ENCODE measurements around the gene STAMBPL1.
"Not testable (repeated sequence)": the region's sequence is repeated elsewhere in the genome, so short reads cannot be mapped to it uniquely, and the experiment has no call there.

The STAMBPL1 gene

GRCh38 chr10:88880282-88881076, 434 bp downstream of the STAMBPL1 start:
- DNase-seq (ENCODE audit: low read depth): no peak
- H3K4me3 ChIP-seq (ENCODE audit: control insufficient read depth, low read depth, low read length): peak overlapping the region; percentile 96
- TF ChIP-seq, protein P1, sequence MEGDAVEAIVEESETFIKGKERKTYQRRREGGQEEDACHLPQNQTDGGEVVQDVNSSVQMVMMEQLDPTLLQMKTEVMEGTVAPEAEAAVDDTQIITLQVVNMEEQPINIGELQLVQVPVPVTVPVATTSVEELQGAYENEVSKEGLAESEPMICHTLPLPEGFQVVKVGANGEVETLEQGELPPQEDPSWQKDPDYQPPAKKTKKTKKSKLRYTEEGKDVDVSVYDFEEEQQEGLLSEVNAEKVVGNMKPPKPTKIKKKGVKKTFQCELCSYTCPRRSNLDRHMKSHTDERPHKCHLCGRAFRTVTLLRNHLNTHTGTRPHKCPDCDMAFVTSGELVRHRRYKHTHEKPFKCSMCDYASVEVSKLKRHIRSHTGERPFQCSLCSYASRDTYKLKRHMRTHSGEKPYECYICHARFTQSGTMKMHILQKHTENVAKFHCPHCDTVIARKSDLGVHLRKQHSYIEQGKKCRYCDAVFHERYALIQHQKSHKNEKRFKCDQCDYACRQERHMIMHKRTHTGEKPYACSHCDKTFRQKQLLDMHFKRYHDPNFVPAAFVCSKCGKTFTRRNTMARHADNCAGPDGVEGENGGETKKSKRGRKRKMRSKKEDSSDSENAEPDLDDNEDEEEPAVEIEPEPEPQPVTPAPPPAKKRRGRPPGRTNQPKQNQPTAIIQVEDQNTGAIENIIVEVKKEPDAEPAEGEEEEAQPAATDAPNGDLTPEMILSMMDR (IDR thresholded peaks at IDR 0.05; ENCODE audit: control insufficient read depth, insufficient read depth, low read depth, low read length, missing control alignments): peak; percentile 37

DNA sequence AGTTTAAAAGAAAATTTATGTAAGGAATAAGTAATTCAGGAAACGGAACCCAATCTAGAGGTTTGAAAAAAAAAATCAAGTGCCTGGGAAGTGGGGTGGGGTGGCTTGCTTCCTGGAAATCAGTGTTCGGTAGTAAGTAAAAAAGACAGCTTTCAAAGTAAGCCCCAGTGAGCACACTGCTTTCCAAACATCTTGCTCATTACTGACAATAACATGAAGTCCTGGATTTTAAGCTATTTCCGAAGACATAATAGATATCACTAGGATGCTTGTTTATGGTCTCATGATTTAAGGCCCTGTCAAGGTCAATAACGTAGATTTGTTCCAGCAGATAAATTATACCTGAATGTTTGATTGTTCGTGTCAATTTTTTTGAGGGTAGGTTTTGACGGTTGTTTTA, 1.3 kb downstream of the STAMBPL1 start:
- no peak for DNase-seq (ENCODE audit: low read depth)
- TF ChIP-seq, protein P1 (IDR thresholded peaks at IDR 0.05; ENCODE audit: control insufficient read depth, insufficient read depth, low read depth, low read length, missing control alignments): no peak
- H3K4me3 ChIP-seq (ENCODE audit: control insufficient read depth, low read depth, low read length): peak overlapping the region; percentile 96

- DNase-seq (ENCODE audit: low read depth): no peak
- TF ChIP-seq, protein P1 (IDR thresholded peaks at IDR 0.05; ENCODE audit: control insufficient read depth, insufficient read depth, low read depth, low read length, missing control alignments): no peak
- H3K4me3 ChIP-seq (ENCODE audit: control insufficient read depth, low read depth, low read length): peak overlapping the region; percentile 96
These were observed 2.0 kb downstream of the STAMBPL1 start for GRCh38 chr10:88881922-88882645.

DNA sequence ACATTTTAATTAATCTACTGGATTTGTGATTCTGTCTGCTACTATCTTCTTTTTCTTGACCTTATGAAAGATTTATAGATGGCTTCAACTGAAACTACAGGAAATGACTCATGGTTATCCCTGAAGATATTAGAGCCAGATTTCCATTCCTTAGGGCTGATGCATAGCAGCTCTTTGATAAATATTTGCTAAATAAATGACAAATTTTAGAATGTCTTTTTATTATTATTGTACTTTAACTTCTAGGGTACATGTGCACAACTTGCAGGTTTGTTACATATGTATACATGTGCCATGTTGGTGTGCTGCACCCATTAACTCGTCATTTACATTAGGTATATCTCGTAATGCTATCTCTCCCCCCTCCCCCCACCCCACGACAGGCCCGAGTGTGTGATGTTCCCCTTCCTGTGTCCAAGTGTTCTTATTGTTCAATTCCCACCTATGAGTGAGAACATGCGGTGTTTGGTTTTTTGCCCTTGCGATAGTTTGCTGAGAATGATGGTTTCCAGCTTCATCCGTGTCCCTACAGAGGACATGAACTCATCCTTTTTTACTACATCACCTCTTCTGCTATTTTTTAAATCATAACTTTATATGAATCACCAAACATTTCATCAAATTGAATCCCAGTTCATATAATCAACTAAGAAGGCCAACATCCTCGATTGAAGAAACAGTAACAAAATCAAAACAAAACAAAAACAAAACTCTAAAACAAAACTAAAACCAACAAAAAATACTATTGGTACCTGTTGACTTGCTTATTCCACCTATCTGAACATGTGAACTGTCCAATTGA, 2.8 kb downstream of the STAMBPL1 start:
- not testable (repeated sequence) for H3K4me3 ChIP-seq (ENCODE audit: control insufficient read depth, low read depth, low read length)
- DNase-seq (ENCODE audit: low read depth): peak; percentile 49

GRCh38 chr10:88883448-88883809, 3.4 kb downstream of the STAMBPL1 start:
- no peak for DNase-seq (ENCODE audit: low read depth)
- TF ChIP-seq, protein P1 (IDR thresholded peaks at IDR 0.05; ENCODE audit: control insufficient read depth, insufficient read depth, low read depth, low read length, missing control alignments): no peak
- H3K4me3 ChIP-seq (ENCODE audit: control insufficient read depth, low read depth, low read length): no peak overlapping the region

GRCh38 chr10:88886557-88886956, 6.5 kb downstream of the STAMBPL1 start:
- no peak overlapping the region for H3K4me3 ChIP-seq (ENCODE audit: control insufficient read depth, low read depth, low read length)
- no peak for DNase-seq (ENCODE audit: low read depth)
- TF ChIP-seq, protein P1 (IDR thresholded peaks at IDR 0.05; ENCODE audit: control insufficient read depth, insufficient read depth, low read depth, low read length, missing control alignments): no peak

Data from AG09309 (cell line).